ENCODE measurements around the gene ENTPD6. TPM values are rescaled to one million over a fixed set of nuclear protein-coding genes. Genes with fewer than 3 reads are reported as not detected.

The ENTPD6 gene
- 100 to 1,000 TPM in 1 of 4 donors, 10 to 100 TPM in 3; 33.8 to 103 (median 47.0) TPM for total RNA-seq

- Histone ChIP-seq H3K27me3 (no peaks in the 10 kb centered on the region), H3K9me3 (no peaks in the 10 kb centered on the region), H3K36me3 (no peaks in the 10 kb centered on the region), H3K4me1 (peaks cover 47% of the 10 kb centered on the region), H3K4me3 (peak within 1 kb of the TSS; percentile 95), H3K27ac (peak within 1 kb of the TSS; percentile 84)
- TF ChIP-seq CTCF (IDR thresholded peaks at IDR 0.05), result no peak
- TF ChIP-seq POLR2A (IDR thresholded peaks at IDR 0.05), result peak; percentile 22 to 58
- TF ChIP-seq POLR2AphosphoS5 (IDR thresholded peaks at IDR 0.05), result peak in 1 of 3 donors; percentile 26
- TF ChIP-seq EP300 (IDR thresholded peaks at IDR 0.05), result no peak
- WGBS, result 21% methylated on average over 24 of the region's 75 CpGs
- DNase-seq (ENCODE audit: low spot score in 2 of 2), result peak; percentile 93 to 94
These were observed at the start of gene ENTPD6 for GRCh38 chr20:25195014-25195961. TSS of gene ENTPD6 (plus strand) at chr20:25195712. CDS start at chr20:25206537, 10,825 bp downstream.

- no peaks in the 10 kb centered on the region for H3K9me3 ChIP-seq
- peaks cover 11% of the 10 kb centered on the region for H3K4me1 ChIP-seq
- H3K27ac ChIP-seq, result no peak overlapping the region
- no peaks in the 10 kb centered on the region for H3K36me3 ChIP-seq
- peaks cover 25% of the 10 kb centered on the region for H3K27me3 ChIP-seq
- 89% methylated on average over 4 of the region's 8 CpGs for WGBS
- no peak for DNase-seq (ENCODE audit: low spot score in 2 of 2)
- no peak overlapping the region for H3K4me3 ChIP-seq
- no peak for TF ChIP-seq EP300 (IDR thresholded peaks at IDR 0.05)
- no peak for TF ChIP-seq CTCF (IDR thresholded peaks at IDR 0.05)
- no peak for TF ChIP-seq POLR2A (IDR thresholded peaks at IDR 0.05)
- no peak for TF ChIP-seq POLR2AphosphoS5 (IDR thresholded peaks at IDR 0.05)
These were observed 48.5 kb upstream of the ENTPD6 start for GRCh38 chr20:25146976-25147375.

- no peak for DNase-seq (ENCODE audit: low spot score in 2 of 2)
- no peak overlapping the region for H3K4me3 ChIP-seq
- WGBS, result 82% methylated on average over 14 of the region's 15 CpGs
- H3K27ac ChIP-seq, result no peak overlapping the region
- no peaks in the 10 kb centered on the region for H3K36me3 ChIP-seq
- peaks cover 25% of the 10 kb centered on the region for H3K27me3 ChIP-seq
- peaks cover 11% of the 10 kb centered on the region for H3K4me1 ChIP-seq
- no peak for TF ChIP-seq POLR2A (IDR thresholded peaks at IDR 0.05)
- no peak for TF ChIP-seq POLR2AphosphoS5 (IDR thresholded peaks at IDR 0.05)
- TF ChIP-seq EP300 (IDR thresholded peaks at IDR 0.05), result no peak
- H3K9me3 ChIP-seq, result no peaks in the 10 kb centered on the region
These were observed 47.8 kb upstream of the ENTPD6 start for GRCh38 chr20:25147716-25148115.

GRCh38 chr20:25148181-25148981, 47.1 kb upstream of the ENTPD6 start:
- no peak overlapping the region for H3K27ac ChIP-seq
- DNase-seq (ENCODE audit: low spot score in 2 of 2), result peak in 1 of 2 donors; percentile 71

More at GRCh38 chr20:25148181-25148981, 47.1 kb upstream of the ENTPD6 start:
- Histone ChIP-seq H3K9me3 (no peaks in the 10 kb centered on the region), H3K27me3 (peaks cover 25% of the 10 kb centered on the region), H3K4me1 (peaks cover 11% of the 10 kb centered on the region), H3K4me3 (peak overlapping the region; percentile 41), H3K36me3 (no peaks in the 10 kb centered on the region)
- TF ChIP-seq CTCF (IDR thresholded peaks at IDR 0.05) (no peak), POLR2AphosphoS5 (IDR thresholded peaks at IDR 0.05) (no peak), POLR2A (IDR thresholded peaks at IDR 0.05) (no peak), EP300 (IDR thresholded peaks at IDR 0.05) (no peak)
- 11% methylated on average over 51 of the region's 61 CpGs for WGBS
